Loucy (cell line): ENCODE measurements around the gene ATP13A5.

Experiments
- CTCF ChIP-seq: fragments of 200-600 bp; sonication (generic); conservative IDR thresholded peaks from 2 replicates; pipeline ENCODE4 v1.5.1; 2014; ENCODE audit warnings: mild to moderate bottlenecking, antibody characterized with exemption, low read length
- EZH2phosphoT487 ChIP-seq: fragments of 200-600 bp; IDR thresholded peaks from 2 replicates; pipeline ENCODE4 v1.6.1; 2018; ENCODE audit warnings: antibody characterized with exemption, mild to moderate bottlenecking, moderate library complexity, borderline replicate concordance

- TF ChIP-seq CTCF (no peak), EZH2phosphoT487 (no peak)
These were observed 86.2 kb downstream of the ATP13A5 start for GRCh38 chr3:193292386-193292785.
